ENCODE data around the gene ABHD11. TPM values are rescaled to one million over a fixed set of nuclear protein-coding genes. Genes with fewer than 3 reads are reported as not detected.

Gene ABHD11
- total and polyA plus RNA-seq, 2 donors (not counting 1 experiment from before 2014, with no cell fraction given), result 23.2 to 26.2 TPM

GRCh38 chr7:73735528-73735905, 3.1 kb downstream of the ABHD11 start:
- no peak overlapping the region for H3K4me2 ChIP-seq (replicated peaks; ENCODE audit: low read depth, low read length, poor library complexity, severe bottlenecking)
- H3K27me3 Mint-ChIP-seq, result peaks cover under 1% of the 10 kb centered on the region
- DNase-seq, result no peak
- intact Hi-C loops (cut with micrococcal nuclease), result loop anchor here (2.0 to 10.0 kb wide), 3 partner anchors 129 to 437 kb away; partner anchors contain the start of genes EIF4H and LIMK1
- no peaks in the 10 kb centered on the region for H3K27me3 ChIP-seq (replicated peaks in 1 of 4; ENCODE audit: control extremely low read depth in 1 of 4, control insufficient read depth in 3 of 4, insufficient read depth in 4 of 4, low read length in 3 of 4)
- ChIA-PET CTCF (interaction anchor here (0.7 to 6.0 kb wide), 5 partner anchors 14 to 155 kb away, joined by 3 to 78 read pairs (median 3); no protein-coding TSS in a partner anchor), POLR2A (interaction anchor here (1.8 kb wide), 1 partner anchor 214 kb away, joined by 4 read pairs; the partner anchor contains the start of gene BAZ1B)
- peaks cover 11% of the 10 kb centered on the region for H3K4me1 Mint-ChIP-seq
- no peak overlapping the region for H3K27ac Mint-ChIP-seq
- H3K4me3 ChIP-seq (ENCODE audit: control extremely low read depth in 1 of 5, extremely low read depth in 1 of 5, insufficient read depth in 1 of 5, low read depth in 2 of 5, low read length in 4 of 5), result no peak overlapping the region
- H3K36me3 ChIP-seq (replicated peaks in 1 of 2; ENCODE audit: control extremely low read depth in 1 of 2, control insufficient read depth in 1 of 2, extremely low read depth in 1 of 2, insufficient read depth in 2 of 2, low read length in 1 of 2), result peaks cover 0 to 7% of the 10 kb centered on the region in 2 experiments
- H3K9ac ChIP-seq (ENCODE audit: low read length), result no peak overlapping the region
- no peak overlapping the region for H3K4me3 Mint-ChIP-seq
- H3K9me3 Mint-ChIP-seq (ENCODE audit: insufficient read depth), result no peaks in the 10 kb centered on the region
- ATAC-seq (ENCODE audit: low read depth), result no peak
- no peak for TF ChIP-seq EZH2 (IDR thresholded peaks at IDR 0.05; ENCODE audit: borderline replicate concordance, insufficient read depth, low read depth, low read length, poor library complexity, severe bottlenecking)
- no peak for TF ChIP-seq CTCF (IDR thresholded peaks at IDR 0.05)
- H2AFZ ChIP-seq (ENCODE audit: insufficient read depth, low read depth, low read length, poor library complexity, severe bottlenecking), result no peak overlapping the region
- peaks cover 0 to 6% (median 0%) of the 10 kb centered on the region in 3 donors for H3K9me3 ChIP-seq (ENCODE audit: control extremely low read depth in 1 of 3, control insufficient read depth in 2 of 3, insufficient read depth in 1 of 3, low read length in 2 of 3)
- peaks cover 8% of the 10 kb centered on the region for H4K20me1 ChIP-seq (ENCODE audit: control insufficient read depth, insufficient read depth, low read length, poor library complexity, severe bottlenecking)
- H3K27ac ChIP-seq (ENCODE audit: low read length in 2 of 2), result no peak overlapping the region
- 93% methylated on average over 3 of the region's 8 CpGs for WGBS (ENCODE audit: insufficient coverage)
- peaks cover 4% of the 10 kb centered on the region for H3K79me2 ChIP-seq (ENCODE audit: control insufficient read depth, insufficient read depth, low read length)
- peaks cover 4 to 18% of the 10 kb centered on the region in 2 donors for H3K4me1 ChIP-seq (ENCODE audit: control insufficient read depth in 2 of 2, insufficient read depth in 2 of 2, low read length in 2 of 2)
